PFSK-1 (cell line): ENCODE measurements around the gene UVSSA.

Source experiments
- FOXP2 ChIP-seq: optimal IDR thresholded peaks from 2 replicates; pipeline ENCODE3; 2011; ENCODE audit warnings: borderline replicate concordance, control low read depth, inconsistent platforms; ENCODE audit not compliant: insufficient read depth; ENCODE audit errors: extremely low read length, extremely low read depth
- POLR2AphosphoS5 ChIP-seq: IDR thresholded peaks from 2 replicates; pipeline ENCODE4 v1.6.1; 2012; ENCODE audit warnings: low read depth, mild to moderate bottlenecking, control low read depth, low read length, moderate library complexity
- REST ChIP-seq, 2 experiments: IDR thresholded peaks; 2 replicates each; pipeline versions ENCODE4 v1.6.1 to v1.8.0; 2011 to 2012; ENCODE audit warnings: low read depth in 2 of 2, low read length in 2 of 2, control low read depth in 1 of 2, inconsistent platforms in 1 of 2, mild to moderate bottlenecking in 1 of 2, moderate library complexity in 1 of 2; ENCODE audit not compliant: insufficient read depth in 1 of 2
- SIN3A ChIP-seq: IDR thresholded peaks from 2 replicates; pipeline ENCODE4 v1.6.1; 2012; ENCODE audit warnings: mild to moderate bottlenecking, low read length, moderate library complexity, borderline replicate concordance; ENCODE audit not compliant: insufficient read depth

GRCh38 chr4:1416948-1417260, 69.9 kb downstream of the UVSSA start:
- no peak for TF ChIP-seq SIN3A
- no peak for TF ChIP-seq POLR2AphosphoS5
- no peak for TF ChIP-seq FOXP2
- no peak for TF ChIP-seq REST (IDR thresholded peaks at IDR 0.05; ENCODE audit: insufficient read depth in 1 of 2, low read depth in 2 of 2, low read length in 2 of 2)
